ENCODE data around the gene MVD.

The MVD gene

DNA sequence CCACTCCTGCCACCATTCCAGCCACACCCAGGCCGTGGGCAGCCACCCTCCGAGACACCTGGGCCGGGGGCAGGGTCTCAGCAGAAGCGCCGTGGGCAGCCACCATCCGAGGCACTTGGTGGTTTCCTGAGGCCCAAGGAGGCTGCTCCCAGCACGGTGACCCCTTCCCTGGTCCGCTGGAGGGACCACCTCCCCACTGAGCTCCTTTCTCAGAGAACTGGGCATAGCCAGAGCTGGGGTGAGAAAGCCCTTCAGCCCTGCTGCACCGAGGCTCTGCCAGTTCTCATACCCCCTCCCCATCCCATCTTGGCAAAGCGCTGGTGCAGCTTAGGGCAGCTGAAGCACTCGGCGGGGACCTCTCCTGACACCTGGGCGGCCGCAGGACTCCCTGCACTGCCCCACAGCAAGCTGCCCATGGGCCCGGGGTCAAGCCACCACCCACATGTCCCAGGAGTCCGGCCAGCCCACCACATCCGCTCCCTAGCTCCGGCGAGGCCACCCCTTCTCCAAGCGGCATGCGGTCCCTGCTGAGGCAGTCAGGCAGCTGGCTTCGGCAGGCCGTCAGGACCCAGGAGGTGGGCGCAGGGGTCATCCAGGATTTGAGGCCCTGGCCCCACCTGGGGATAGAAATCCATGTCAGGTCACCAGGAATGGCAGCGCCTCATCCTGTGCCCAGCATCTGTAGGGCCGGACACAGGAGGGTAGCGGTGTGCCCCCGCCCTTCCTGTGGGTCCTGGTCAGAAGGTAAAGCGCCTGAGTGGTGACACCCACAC is 10.7 kb downstream of the MVD start:
- DNase-seq (ENCODE audit: insufficient read length, low spot score) (no peak), FAIRE-seq (no peak)
- TF ChIP-seq POLR2A (IDR thresholded peaks at IDR 0.05; ENCODE audit: low read depth, low read length): no peak

DNA sequence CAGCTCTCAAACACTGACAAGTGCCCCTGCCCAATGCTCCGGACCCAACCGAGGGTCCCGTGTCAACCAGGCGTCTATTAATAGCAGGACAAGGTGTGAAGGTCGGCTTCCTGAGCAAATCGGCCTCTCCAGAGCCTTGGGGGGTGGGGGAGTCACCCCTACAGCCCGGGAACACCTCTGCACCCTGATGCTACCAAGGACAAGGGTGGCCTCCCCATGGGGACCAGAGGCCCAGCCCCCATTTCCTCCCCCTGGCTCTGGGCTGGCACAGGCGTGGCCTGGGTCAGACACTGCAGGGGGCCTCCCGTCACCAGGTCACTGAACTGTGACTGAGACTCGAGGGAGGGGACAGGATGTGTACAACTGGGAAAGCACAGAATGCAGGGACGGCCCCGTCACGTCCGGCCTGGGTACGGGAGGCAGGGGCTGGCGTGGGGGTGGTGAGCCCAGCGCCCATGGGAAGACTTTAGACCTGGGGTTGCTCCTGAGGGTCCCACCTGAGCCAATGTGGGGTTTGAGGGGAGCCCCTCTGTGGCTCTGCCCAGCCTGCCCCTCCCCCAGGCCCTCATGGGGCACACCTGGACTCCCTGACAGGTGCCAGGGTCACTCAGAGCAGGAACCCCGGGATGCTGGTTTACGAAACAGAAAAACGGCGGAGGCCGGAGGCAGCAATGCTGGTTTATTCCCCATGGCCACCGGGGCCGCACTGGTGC is 11.5 kb downstream of the MVD start:
- TF ChIP-seq POLR2A (IDR thresholded peaks at IDR 0.05; ENCODE audit: low read depth, low read length): no peak
- no peak for DNase-seq (ENCODE audit: insufficient read length, low spot score)
- FAIRE-seq: no peak

DNA sequence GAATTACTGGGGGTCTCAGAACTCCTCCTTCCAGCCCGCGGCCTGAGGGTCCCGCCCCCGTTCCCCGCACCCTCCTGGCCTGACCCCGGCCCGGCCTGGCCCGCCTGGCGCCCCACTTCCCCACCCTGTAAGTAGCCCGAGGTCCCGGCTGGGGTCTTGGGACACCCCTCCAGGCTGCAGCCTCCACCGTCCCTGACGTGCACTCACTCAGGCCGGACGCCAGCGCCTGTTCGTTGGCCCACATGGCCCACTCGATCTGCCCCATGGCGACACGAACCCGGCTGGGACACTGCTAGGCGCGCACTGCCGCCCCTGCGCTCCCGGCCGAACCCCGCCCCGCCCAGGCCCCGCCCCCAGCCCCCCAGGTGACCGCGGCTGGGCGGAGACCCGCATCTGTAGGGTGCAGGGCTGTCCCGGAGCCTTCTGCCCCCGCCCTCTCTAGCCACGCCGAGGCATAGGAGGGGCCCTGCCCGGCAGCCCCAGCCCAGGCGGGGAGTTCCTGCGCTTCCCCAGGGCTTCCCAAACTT is 12.1 kb downstream of the MVD start, which contains the start of gene CYBA:
TSS of gene CYBA (minus strand) at position 305 of the 527 bp plus-strand sequence. CDS start at position 265, 40 bp downstream.
- DNase-seq (ENCODE audit: insufficient read length, low spot score) (no peak), FAIRE-seq (no peak)

DNA sequence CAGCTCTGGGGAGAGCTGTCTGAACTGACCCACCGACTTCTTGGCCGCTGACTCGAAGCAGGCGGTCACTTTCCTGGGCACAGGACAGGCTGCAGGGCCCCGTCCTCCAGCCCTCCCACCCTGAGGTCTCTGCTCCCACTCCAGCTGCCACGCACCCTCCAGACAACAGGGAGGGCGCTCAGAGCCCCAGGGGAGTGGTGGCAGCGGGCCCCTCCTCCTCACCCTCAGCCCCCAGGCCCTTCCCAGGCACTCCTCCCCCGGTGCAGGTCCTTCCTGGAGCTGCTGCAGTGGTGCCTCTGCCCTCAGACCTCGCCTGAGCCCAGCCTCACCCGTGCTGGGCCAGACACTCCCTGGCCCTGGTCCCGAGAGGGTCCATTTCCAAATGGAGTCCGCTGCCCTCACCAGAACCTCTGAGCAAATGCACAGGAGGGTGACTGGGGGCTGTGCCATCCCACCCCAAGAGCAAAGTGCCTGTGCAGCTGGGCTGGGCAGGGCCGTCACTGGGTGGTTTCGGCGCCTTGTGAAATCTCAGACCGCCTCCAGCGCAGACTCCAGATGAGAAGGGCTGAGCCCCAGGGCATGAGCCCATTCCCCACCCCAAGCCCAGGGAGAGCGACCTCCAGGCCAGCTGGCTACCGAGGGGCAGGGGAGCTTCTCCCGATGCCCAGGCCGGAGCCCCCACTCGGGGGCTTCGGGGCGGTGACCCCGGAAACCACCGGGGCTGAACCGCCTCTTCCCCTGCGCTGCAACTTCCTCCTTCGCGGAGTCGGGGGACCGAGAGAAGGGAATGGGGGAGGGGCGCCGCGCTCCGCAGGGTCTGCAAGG is 12.8 kb downstream of the MVD start:
- no peak for TF ChIP-seq POLR2A (IDR thresholded peaks at IDR 0.05; ENCODE audit: low read depth, low read length)
- FAIRE-seq (no peak), DNase-seq (ENCODE audit: insufficient read length, low spot score) (no peak)

More for the DNA sequence above, 12.1 kb downstream of the MVD start, which contains the start of gene CYBA:
- no peak for TF ChIP-seq POLR2A (IDR thresholded peaks at IDR 0.05; ENCODE audit: low read depth, low read length)

DNA sequence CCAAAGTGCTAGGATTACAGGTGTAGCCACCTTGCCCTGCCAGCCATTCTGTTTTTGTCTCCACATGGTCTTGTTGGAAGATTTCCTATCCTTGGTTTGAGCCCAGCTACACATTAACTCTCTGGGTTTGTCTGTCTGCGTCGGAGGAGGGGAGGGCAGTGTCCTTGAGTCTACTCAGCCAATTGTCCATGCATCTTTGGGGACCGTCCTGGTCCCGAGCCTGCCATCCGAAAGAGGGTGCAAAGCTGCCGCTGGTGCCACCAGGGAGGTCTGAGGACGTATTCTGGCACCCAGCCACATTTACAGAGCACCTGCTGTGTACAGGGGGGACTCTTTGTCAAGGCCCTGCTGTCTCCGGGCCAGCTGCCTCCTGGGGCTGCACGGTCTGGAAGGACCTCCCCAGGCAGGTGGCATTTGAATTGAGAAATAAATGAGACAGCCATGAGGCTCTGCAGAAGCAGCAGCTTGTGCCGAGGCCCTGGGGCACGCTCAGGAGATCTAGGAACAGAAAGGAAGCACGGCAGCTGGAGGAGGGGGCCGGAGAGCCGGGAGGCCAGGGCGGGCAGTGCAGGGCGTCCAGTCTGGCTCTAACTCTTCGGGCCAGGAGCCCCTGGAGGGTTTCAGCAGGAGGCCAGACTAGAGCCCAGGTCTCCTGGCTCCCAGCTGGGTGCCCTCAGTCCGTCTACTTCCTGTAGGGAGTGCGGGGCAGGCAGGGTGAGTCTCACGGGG is 13.5 kb downstream of the MVD start:
- no peak for DNase-seq (ENCODE audit: insufficient read length, low spot score)
- FAIRE-seq: no peak
- no peak for TF ChIP-seq POLR2A (IDR thresholded peaks at IDR 0.05; ENCODE audit: low read depth, low read length)

DNA sequence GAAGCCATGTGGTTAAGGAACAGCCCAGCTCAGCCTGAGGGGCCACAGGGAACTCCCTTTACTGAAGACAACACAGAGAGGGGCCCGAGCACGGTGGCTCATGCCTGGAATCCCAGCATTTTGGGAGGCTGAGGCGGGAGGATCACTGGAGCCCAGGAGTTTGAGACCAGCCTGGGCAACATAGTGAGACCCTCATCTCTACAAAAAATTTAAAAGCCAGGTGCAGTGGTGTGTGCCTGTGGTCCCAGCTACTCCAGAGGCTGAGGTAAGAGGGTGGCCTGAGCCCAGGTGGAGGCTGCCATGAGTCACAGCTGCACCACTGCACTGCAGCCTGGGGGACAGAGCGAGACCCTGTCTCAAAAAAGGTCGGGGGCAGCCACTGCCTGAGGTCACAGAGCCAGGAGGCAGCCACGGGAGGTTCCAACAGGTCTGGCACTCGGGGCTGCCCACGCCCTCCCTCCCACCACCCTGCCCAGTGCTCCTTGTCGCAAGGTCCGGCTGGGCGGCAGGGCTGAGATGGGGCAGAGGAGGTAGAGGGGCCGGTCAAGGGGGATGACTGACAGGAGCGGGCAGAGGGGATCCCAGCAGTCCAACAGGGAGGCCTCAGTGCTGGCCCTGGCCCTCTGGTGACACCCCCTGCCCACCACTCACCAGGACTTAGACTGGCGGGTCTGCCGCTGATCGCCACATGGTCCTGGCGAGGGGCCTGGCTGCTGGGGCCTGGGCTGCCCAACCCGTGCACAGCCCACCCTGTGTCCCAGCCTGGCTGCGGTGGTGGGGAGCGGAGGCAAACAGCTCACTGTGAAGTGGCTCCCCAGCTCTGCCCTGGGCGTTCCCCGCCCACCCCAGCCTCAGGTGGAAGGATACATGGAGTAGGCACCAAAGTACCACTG is 15.5 kb downstream of the MVD start:
- no peak for TF ChIP-seq POLR2A (IDR thresholded peaks at IDR 0.05; ENCODE audit: low read depth, low read length)
- DNase-seq (ENCODE audit: insufficient read length, low spot score) (no peak), FAIRE-seq (no peak)

DNA sequence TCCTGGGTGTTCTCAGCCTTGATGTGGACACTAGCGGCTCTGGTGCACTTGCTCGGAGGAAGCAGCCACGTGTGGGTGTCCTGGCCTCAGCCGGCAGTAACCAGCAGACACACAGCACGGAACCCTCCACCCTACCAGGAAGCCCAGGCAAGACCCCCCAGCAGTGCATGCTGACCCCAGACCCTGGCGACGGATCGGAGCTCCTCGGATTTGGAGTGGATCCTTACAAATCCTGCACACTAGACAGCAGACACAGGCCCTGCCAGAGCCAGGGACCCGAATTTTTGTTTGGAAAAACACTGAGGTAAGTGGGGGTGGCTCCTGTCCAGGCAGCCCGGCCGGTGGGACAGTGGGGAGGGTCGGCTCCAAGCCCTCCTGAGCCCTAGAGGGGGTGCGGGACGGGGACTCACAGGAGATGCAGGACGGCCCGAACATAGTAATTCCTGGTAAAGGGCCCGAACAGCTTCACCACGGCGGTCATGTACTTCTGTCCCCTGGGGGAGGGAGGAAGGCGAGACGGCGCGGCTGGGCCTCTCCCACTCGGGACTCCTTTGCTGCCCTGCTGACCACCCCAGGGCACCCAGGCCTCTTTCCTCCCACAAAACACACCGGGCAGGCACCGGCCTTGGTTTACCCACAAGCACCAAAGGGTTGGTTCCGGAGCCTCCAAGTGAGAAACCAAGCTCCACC is 16.4 kb downstream of the MVD start:
- FAIRE-seq (no peak), DNase-seq (ENCODE audit: insufficient read length, low spot score) (no peak)
- no peak for TF ChIP-seq POLR2A (IDR thresholded peaks at IDR 0.05; ENCODE audit: low read depth, low read length)

DNA sequence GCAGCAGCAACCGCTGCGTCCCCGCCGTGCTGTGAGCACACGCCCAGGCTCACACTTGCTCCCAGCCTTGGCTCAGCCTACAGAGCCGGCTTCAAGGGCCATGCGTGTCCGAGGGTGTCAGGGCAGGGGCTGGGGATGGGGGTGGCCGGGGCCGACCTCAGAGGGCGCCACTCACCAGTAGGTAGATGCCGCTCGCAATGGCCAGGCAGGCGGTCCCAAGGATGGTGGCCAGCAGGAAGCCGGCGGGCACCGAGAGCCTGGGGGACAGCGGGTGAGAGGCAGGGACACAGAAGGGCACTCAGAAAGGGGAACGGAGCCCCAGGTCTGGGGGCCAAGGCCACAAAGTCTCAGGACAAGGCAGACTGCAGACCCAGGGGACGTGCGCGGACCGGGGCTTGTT is 16.9 kb downstream of the MVD start:
- no peak for FAIRE-seq
- no peak for DNase-seq (ENCODE audit: insufficient read length, low spot score)
- no peak for TF ChIP-seq POLR2A (IDR thresholded peaks at IDR 0.05; ENCODE audit: low read depth, low read length)

DNA sequence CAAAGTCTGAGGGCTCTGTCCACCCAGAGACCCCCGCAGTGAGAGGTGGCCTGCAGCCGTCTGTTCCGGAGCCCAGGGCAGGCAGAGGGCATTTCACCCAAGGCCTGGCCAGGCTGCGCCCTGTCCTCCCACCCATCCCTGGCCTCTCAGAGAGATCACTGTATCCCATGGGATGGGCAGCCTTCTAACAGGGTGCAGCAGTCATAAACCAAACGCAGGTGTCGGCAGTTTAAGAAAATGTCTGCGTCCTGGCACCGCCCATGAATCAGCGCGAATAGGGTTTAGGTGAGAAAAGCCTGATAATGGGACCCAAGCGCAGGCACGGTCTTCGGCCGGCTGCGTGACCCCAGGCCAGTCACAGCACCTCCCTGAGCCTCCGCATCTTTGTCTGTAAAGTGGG is 17.4 kb downstream of the MVD start:
- no peak for TF ChIP-seq POLR2A (IDR thresholded peaks at IDR 0.05; ENCODE audit: low read depth, low read length)
- FAIRE-seq (no peak), DNase-seq (ENCODE audit: insufficient read length, low spot score) (no peak)

DNA sequence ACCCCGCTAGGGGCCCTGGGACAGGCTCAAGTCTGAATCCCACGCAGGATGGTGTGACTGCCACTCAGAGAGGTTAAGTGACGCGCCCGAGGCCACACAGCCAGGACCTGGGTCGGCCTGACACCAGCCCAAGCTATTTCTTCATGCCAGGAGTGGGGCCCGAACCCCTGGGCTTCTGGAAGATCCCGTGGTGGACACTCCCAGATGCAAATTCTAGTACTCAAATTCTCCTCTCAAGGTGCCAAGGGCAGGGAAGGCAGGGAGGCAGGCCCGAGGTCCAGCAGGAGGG is 19.3 kb downstream of the MVD start:
- FAIRE-seq (no peak), DNase-seq (ENCODE audit: insufficient read length, low spot score) (no peak)
- no peak for TF ChIP-seq POLR2A (IDR thresholded peaks at IDR 0.05; ENCODE audit: low read depth, low read length)

DNA sequence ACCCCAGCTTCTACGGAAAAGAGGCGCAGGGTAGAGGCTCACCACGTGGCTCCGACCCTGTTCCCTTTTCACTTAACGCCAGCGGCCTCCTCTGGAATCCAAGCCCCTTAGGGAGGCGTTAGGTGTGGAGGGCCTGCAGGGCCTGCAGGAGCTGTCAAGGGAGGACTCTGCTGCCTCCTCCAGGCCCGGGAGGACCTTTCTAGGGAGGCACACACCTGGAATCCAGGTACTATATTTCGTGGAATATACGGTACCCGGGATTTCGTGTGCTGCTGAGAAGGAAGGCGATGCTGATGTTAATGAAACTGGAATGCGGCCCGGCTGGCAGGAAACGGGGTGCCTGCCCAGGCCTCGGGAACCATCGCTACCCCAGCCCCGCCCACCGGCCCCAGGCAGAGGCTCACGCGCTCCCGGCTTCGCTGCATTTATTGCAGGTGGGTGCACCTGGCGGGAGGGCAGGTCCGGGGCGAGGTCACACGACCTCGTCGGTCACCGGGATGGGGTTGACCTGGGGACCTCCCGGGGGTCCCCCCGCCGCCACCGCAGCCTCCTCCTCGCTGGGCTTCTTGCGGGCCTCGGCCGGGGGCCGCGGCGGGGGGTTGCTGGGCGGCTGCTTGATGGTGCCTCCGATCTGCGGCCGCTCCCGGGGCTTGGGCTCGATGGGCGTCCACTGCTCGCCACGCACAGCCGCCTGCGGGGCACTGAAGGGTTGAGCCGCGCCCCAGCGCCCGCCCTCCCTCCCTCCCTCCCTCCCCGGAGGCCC is 19.8 kb downstream of the MVD start:
- FAIRE-seq (no peak), DNase-seq (ENCODE audit: insufficient read length, low spot score) (no peak)

More for the DNA sequence above, 19.8 kb downstream of the MVD start:
- TF ChIP-seq POLR2A (IDR thresholded peaks at IDR 0.05; ENCODE audit: low read depth, low read length): no peak
